Measurements from ENCODE around the gene RPS6KA5. TPM values are rescaled to one million over a fixed set of nuclear protein-coding genes. Genes with fewer than 3 reads are reported as not detected.

The RPS6KA5 gene
- total and polyA plus RNA-seq, 8 donors: 1.6 to 25.0 (median 8.5) TPM

DNA sequence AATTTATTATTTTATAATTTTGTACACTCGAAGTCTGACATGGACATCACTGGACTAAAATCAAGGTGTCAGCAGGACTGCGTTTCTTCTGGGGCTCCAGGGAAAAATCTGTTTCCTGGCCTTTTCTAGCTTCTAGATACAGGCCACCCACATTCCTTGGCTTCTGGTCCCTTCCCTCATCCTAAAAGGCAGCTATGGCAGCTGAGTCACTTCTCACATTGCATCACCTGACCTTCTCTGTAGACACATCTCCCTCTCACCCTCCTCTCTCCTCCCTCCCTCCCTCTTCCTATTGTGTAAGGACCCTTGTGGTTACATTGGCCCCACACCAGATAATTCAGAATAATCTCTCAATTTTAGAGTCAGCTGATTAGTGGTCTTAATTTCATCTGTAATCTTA, 92.4 kb downstream of the RPS6KA5 start:
- H3K4me1 ChIP-seq: peaks cover 0 to 26% (median 15%) of the 10 kb centered on the region in 4 donors
- H3K27ac ChIP-seq: no peak overlapping the region
- TF ChIP-seq EP300 (IDR thresholded peaks at IDR 0.05) (no peak), CTCF (IDR thresholded peaks at IDR 0.05) (no peak), POLR2AphosphoS5 (IDR thresholded peaks at IDR 0.05) (no peak), POLR2A (IDR thresholded peaks at IDR 0.05) (no peak)
- H3K36me3 ChIP-seq: peaks cover 0 to 2% (median 0%) of the 10 kb centered on the region in 4 donors
- no peaks in the 10 kb centered on the region for H3K27me3 ChIP-seq
- no peaks in the 10 kb centered on the region for H3K9me3 ChIP-seq
- 81 to 98% (median 95%) methylated on average over 2 of the region's 2 CpGs for WGBS, 5 donors
- H3K4me3 ChIP-seq: no peak overlapping the region
- DNase-seq: no peak
- intact Hi-C loops (cut with DNase I; ENCODE audit: low total_unique reads): no loop called here

- Histone ChIP-seq H3K36me3 (no peaks in the 10 kb centered on the region), H3K4me3 (no peak overlapping the region), H3K27ac (no peak overlapping the region), H3K27me3 (no peaks in the 10 kb centered on the region), H3K9me3 (no peaks in the 10 kb centered on the region), H3K4me1 (peaks cover 0 to 23% (median 15%) of the 10 kb centered on the region in 4 donors)
- intact Hi-C loops (cut with DNase I; ENCODE audit: low total_unique reads): no loop called here
- DNase-seq: no peak
- WGBS, 5 donors: 80 to 93% (median 90%) methylated on average over 3 of the region's 3 CpGs
- TF ChIP-seq EP300 (IDR thresholded peaks at IDR 0.05) (no peak), POLR2AphosphoS5 (IDR thresholded peaks at IDR 0.05) (no peak), CTCF (IDR thresholded peaks at IDR 0.05) (no peak), POLR2A (IDR thresholded peaks at IDR 0.05) (no peak)
Measured at GRCh38 chr14:90966493-90966892, 93.9 kb downstream of the RPS6KA5 start.

- intact Hi-C loops (cut with DNase I; ENCODE audit: low total_unique reads): no loop called here
Measured at GRCh38 chr14:90965765-90966164, 94.7 kb downstream of the RPS6KA5 start.

DNA sequence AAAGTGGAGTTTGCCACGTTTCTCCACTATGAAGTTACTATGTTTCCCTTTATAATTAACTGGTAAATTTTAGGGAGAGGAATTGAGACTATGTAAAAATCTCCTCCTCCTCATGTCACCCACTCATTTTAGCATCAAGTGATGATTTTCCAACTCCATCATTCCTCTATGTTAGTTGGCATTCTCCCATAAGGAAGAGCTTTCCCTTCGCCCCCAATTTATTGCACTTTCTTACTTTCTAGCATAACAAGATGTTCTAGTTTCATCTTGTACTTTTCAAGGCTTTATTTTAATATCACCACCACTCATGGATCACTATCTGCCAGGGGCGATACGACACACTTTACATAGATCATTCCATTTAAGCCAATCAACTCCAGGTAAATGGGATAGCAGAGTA, 97.1 kb downstream of the RPS6KA5 start:
- DNase-seq: no peak

More at GRCh38 chr14:90965765-90966164, 94.7 kb downstream of the RPS6KA5 start:
- Histone ChIP-seq H3K9me3 (no peaks in the 10 kb centered on the region), H3K4me1 (peaks cover 0 to 18% (median 12%) of the 10 kb centered on the region in 4 donors), H3K4me3 (no peak overlapping the region), H3K36me3 (no peaks in the 10 kb centered on the region), H3K27ac (no peak overlapping the region), H3K27me3 (no peaks in the 10 kb centered on the region)
- WGBS, 5 donors: 86 to 95% (median 90%) methylated on average over 3 of the region's 3 CpGs
- DNase-seq: no peak
- TF ChIP-seq POLR2A (IDR thresholded peaks at IDR 0.05): no peak
- TF ChIP-seq CTCF (IDR thresholded peaks at IDR 0.05): no peak
- TF ChIP-seq EP300 (IDR thresholded peaks at IDR 0.05): no peak
- TF ChIP-seq POLR2AphosphoS5 (IDR thresholded peaks at IDR 0.05): no peak

More for the DNA sequence above, 97.1 kb downstream of the RPS6KA5 start:
- no peak for TF ChIP-seq CTCF (IDR thresholded peaks at IDR 0.05)
- no peak for TF ChIP-seq POLR2AphosphoS5 (IDR thresholded peaks at IDR 0.05)
- no peak for TF ChIP-seq EP300 (IDR thresholded peaks at IDR 0.05)
- TF ChIP-seq POLR2A (IDR thresholded peaks at IDR 0.05): no peak
- Histone ChIP-seq H3K4me3 (no peak overlapping the region), H3K36me3 (no peaks in the 10 kb centered on the region), H3K27me3 (no peaks in the 10 kb centered on the region), H3K9me3 (no peaks in the 10 kb centered on the region), H3K27ac (no peak overlapping the region), H3K4me1 (no peaks in the 10 kb centered on the region)
- WGBS, 5 donors: 91 to 96% (median 92%) methylated on average over 4 of the region's 4 CpGs
- intact Hi-C loops (cut with DNase I; ENCODE audit: low total_unique reads): no loop called here

All from stomach (tissue), 9 donors.